ENCODE data around the gene TMA7B. TPM values are rescaled to one million over a fixed set of nuclear protein-coding genes. Genes with fewer than 3 reads are reported as not detected.

Gene TMA7B
- total RNA-seq, 1 donor from 2014 or later: not detected

- H3K27me3 Mint-ChIP-seq: peaks cover 24% of the 10 kb centered on the region
- H3K4me1 Mint-ChIP-seq (ENCODE audit: unreplicated experiment): peaks cover 18% of the 10 kb centered on the region
Observed at GRCh38 chr22:39965748-39966147, 5.6 kb downstream of the TMA7B start.

GRCh38 chr22:39966470-39966869, 6.3 kb downstream of the TMA7B start:
- DNase-seq (ENCODE audit: extremely low spot score, unreplicated experiment): no peak
- Mint-ChIP-seq H3K27ac (no peak overlapping the region), H3K36me3 (no peaks in the 10 kb centered on the region), H3K27me3 (peaks cover 24% of the 10 kb centered on the region), H3K4me1 (ENCODE audit: unreplicated experiment) (peaks cover 18% of the 10 kb centered on the region), H3K9me3 (no peaks in the 10 kb centered on the region), H3K4me3 (no peak overlapping the region)
- TF ChIP-seq CTCF (conservative IDR thresholded peaks at IDR 0.05): no peak

More at GRCh38 chr22:39965748-39966147, 5.6 kb downstream of the TMA7B start:
- no peak for TF ChIP-seq CTCF (conservative IDR thresholded peaks at IDR 0.05)
- Mint-ChIP-seq H3K36me3 (no peaks in the 10 kb centered on the region), H3K9me3 (no peaks in the 10 kb centered on the region), H3K27ac (no peak overlapping the region), H3K4me3 (no peak overlapping the region)
- no peak for DNase-seq (ENCODE audit: extremely low spot score, unreplicated experiment)

GRCh38 chr22:39967103-39967829, 7.1 kb downstream of the TMA7B start:
- no peak for DNase-seq (ENCODE audit: extremely low spot score, unreplicated experiment)
- Mint-ChIP-seq H3K4me3 (no peak overlapping the region), H3K36me3 (no peaks in the 10 kb centered on the region), H3K27me3 (peaks cover 29% of the 10 kb centered on the region), H3K4me1 (ENCODE audit: unreplicated experiment) (peaks cover 20% of the 10 kb centered on the region), H3K27ac (peak overlapping the region; percentile 39), H3K9me3 (no peaks in the 10 kb centered on the region)
- TF ChIP-seq CTCF (conservative IDR thresholded peaks at IDR 0.05): no peak

- peak overlapping the region; percentile 25 for H3K27ac Mint-ChIP-seq
- H3K4me3 Mint-ChIP-seq: peak overlapping the region; percentile 42
- H3K9me3 Mint-ChIP-seq: no peaks in the 10 kb centered on the region
- no peak for TF ChIP-seq CTCF (conservative IDR thresholded peaks at IDR 0.05)
- H3K27me3 Mint-ChIP-seq: peaks cover 39% of the 10 kb centered on the region
- no peak for DNase-seq (ENCODE audit: extremely low spot score, unreplicated experiment)
- H3K36me3 Mint-ChIP-seq: no peaks in the 10 kb centered on the region
- peaks cover 22% of the 10 kb centered on the region for H3K4me1 Mint-ChIP-seq (ENCODE audit: unreplicated experiment)
Observed at GRCh38 chr22:39967996-39968972, 8.1 kb downstream of the TMA7B start.

GRCh38 chr22:39970742-39971141, 10.5 kb downstream of the TMA7B start:
- Mint-ChIP-seq H3K9me3 (no peaks in the 10 kb centered on the region), H3K27me3 (peaks cover 47% of the 10 kb centered on the region), H3K36me3 (no peaks in the 10 kb centered on the region), H3K4me1 (ENCODE audit: unreplicated experiment) (peaks cover 22% of the 10 kb centered on the region), H3K27ac (no peak overlapping the region), H3K4me3 (no peak overlapping the region)
- no peak for DNase-seq (ENCODE audit: extremely low spot score, unreplicated experiment)
- no peak for TF ChIP-seq CTCF (conservative IDR thresholded peaks at IDR 0.05)
